ENCODE data around the gene INTS4. TPM values are rescaled to one million over a fixed set of nuclear protein-coding genes. Genes with fewer than 3 reads are reported as not detected.
"Not testable (repeated sequence)": the region's sequence is repeated elsewhere in the genome, so short reads cannot be mapped to it uniquely, and the experiment has no call there.

Gene INTS4
- total RNA-seq, 2 donors from 2014 or later = 22.7 to 30.9 TPM

DNA sequence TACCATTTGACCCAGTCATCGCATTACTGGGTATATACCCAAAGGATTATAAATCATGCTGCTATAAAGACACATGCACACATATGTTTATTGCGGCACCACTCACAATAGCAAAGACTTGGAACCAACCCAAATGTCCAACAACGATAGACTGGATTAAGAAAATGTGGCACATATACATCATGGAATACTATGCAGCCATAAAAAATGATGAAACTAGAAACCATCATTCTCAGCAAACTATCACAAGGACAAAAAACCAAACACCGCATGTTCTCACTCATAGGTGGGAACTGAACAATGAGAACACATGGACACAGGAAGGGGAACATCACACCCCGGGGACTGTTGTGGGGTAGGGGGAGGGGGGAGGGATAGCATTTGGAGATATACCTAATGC is 105.4 kb downstream of the INTS4 start:
- H3K4me3 ChIP-seq; H3K27ac ChIP-seq; intact Hi-C loops (cut with DNase I); H3K9me3 ChIP-seq; H3K4me1 ChIP-seq; DNase-seq; H3K36me3 ChIP-seq (replicated peaks in 1 of 2; ENCODE audit: insufficient read depth in 1 of 2, low read depth in 2 of 2); H3K27me3 ChIP-seq; ATAC-seq: not testable (repeated sequence)
- WGBS, 2 donors = 95 to 96% methylated on average over 5 of the region's 5 CpGs

DNA sequence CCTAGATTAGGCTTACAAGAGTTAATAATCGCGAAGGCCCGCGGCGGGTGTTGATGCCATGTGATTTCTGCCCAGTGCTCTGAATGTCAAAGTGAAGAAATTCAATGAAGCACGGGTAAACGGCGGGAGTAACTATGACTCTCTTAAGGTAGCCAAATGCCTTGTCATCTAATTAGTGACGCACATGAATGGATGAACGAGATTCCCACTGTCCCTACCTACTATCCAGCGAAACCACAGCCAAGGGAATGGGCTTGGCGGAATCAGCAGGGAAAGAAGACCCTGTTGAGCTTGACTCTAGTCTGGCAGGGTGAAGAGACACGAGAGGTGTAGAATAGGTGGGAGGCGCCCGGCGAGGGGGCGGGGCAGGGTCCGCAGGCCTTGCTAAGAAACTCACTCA is 108.1 kb downstream of the INTS4 start:
- DNase-seq (no peak), ATAC-seq (no peak)
- Histone ChIP-seq H3K36me3 (replicated peaks in 1 of 2; ENCODE audit: insufficient read depth in 1 of 2, low read depth in 2 of 2) (peaks cover 0 to 6% of the 10 kb centered on the region in 2 donors), H3K9me3 (no peaks in the 10 kb centered on the region), H3K4me1 (no peaks in the 10 kb centered on the region), H3K4me3 (no peak overlapping the region), H3K27ac (no peak overlapping the region), H3K27me3 (no peaks in the 10 kb centered on the region)
- intact Hi-C loops (cut with DNase I) = no loop called here
- TF ChIP-seq, protein P1, sequence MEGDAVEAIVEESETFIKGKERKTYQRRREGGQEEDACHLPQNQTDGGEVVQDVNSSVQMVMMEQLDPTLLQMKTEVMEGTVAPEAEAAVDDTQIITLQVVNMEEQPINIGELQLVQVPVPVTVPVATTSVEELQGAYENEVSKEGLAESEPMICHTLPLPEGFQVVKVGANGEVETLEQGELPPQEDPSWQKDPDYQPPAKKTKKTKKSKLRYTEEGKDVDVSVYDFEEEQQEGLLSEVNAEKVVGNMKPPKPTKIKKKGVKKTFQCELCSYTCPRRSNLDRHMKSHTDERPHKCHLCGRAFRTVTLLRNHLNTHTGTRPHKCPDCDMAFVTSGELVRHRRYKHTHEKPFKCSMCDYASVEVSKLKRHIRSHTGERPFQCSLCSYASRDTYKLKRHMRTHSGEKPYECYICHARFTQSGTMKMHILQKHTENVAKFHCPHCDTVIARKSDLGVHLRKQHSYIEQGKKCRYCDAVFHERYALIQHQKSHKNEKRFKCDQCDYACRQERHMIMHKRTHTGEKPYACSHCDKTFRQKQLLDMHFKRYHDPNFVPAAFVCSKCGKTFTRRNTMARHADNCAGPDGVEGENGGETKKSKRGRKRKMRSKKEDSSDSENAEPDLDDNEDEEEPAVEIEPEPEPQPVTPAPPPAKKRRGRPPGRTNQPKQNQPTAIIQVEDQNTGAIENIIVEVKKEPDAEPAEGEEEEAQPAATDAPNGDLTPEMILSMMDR (IDR thresholded peaks at IDR 0.05) = no peak
- no peak for TF ChIP-seq POLR2A (IDR thresholded peaks at IDR 0.05)
- 90 to 96% methylated on average over 18 of the region's 18 CpGs for WGBS, 2 donors

DNA sequence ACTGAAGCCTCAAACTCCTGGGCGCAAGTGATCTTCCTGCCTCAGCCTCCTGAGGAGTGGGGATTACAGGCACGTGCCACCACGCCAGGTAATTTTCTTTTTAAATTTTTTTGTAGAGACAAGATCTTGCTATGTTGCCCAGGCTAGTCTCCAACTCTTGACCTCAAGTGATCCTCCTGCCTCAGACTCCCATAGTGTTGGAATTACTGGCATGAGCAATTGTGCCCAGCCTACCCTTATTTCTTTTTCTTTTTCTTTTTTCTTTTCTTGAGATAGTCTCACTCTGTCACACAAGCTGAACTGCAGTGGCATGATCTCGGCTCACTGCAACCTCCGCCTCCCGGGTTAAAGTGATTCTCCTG is 109.7 kb downstream of the INTS4 start:
- Histone ChIP-seq H3K4me1 (no peaks in the 10 kb centered on the region), H3K36me3 (replicated peaks in 1 of 2; ENCODE audit: insufficient read depth in 1 of 2, low read depth in 2 of 2) (peaks cover 0 to 5% of the 10 kb centered on the region in 2 donors), H3K27ac (no peak overlapping the region), H3K27me3 (no peaks in the 10 kb centered on the region), H3K9me3 (no peaks in the 10 kb centered on the region), H3K4me3 (no peak overlapping the region)
- TF ChIP-seq, protein P1 (IDR thresholded peaks at IDR 0.05) = no peak
- TF ChIP-seq POLR2A (IDR thresholded peaks at IDR 0.05) = no peak
- ATAC-seq (no peak), DNase-seq (no peak)
- intact Hi-C loops (cut with DNase I) = no loop called here
- 97 to 100% methylated on average over 6 of the region's 6 CpGs for WGBS, 2 donors

DNA sequence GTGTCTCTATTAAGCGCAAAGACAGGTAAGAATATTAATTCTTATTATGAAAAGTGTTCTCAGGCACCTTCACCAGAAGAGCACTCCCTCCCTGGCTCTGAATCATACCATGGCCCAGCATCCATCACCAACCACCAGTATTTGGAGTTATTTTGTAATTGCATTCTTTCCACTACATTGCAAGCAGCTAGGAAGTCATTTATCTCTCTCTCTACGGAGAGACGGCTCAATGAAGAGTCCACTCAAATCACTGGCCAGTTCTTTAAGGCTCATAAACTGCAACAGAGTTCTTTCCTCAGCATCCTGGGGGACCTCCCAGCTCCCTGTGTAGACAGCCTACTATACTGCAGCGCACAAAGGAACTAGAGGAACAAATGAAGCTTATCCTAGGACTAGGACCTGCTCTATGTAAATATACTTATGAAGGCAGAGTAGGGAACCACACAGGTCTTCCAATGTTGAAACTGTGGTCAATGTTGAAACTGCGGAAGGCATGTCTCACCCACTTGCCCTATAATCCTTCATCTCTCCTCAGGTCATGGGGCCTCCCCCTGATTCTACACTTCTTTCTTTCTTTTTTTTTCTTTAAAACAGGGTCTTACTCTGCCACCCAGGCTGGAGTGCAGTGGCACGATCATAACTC is 110.2 kb downstream of the INTS4 start:
- Histone ChIP-seq H3K27ac (no peak overlapping the region), H3K27me3 (no peaks in the 10 kb centered on the region), H3K9me3 (no peaks in the 10 kb centered on the region), H3K4me3 (no peak overlapping the region), H3K4me1 (no peaks in the 10 kb centered on the region), H3K36me3 (replicated peaks in 1 of 2; ENCODE audit: insufficient read depth in 1 of 2, low read depth in 2 of 2) (peaks cover 0 to 5% of the 10 kb centered on the region in 2 donors)
- intact Hi-C loops (cut with DNase I) = no loop called here
- DNase-seq = no peak
- ATAC-seq = no peak
- TF ChIP-seq, protein P1 (IDR thresholded peaks at IDR 0.05) = no peak
- no peak for TF ChIP-seq POLR2A (IDR thresholded peaks at IDR 0.05)
- WGBS, 2 donors = 86 to 92% methylated on average over 6 of the region's 6 CpGs

DNA sequence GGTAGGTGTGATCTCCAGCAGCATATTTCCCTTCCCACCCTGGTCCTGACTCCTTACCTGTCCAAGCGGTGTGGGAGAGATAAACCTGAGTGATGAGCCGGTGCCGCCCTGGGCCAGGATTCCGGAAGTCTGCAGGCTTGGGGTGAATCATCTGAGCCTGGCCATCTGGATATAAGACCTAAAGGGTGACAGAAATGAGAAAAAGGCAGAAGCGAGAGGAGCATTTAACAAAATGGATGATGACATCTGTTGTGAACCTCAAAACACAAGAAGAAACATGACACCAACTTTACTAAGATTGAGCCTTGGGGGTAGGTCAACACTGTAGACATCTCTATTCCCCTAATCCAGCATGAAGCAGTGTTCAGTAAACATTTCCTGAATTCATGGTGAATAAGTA is 110.7 kb downstream of the INTS4 start:
- 95 to 96% methylated on average over 5 of the region's 5 CpGs for WGBS, 2 donors
- Histone ChIP-seq H3K4me3 (no peak overlapping the region), H3K27me3 (no peaks in the 10 kb centered on the region), H3K36me3 (replicated peaks in 1 of 2; ENCODE audit: insufficient read depth in 1 of 2, low read depth in 2 of 2) (peaks cover 0 to 7% of the 10 kb centered on the region in 2 donors), H3K27ac (no peak overlapping the region), H3K9me3 (no peaks in the 10 kb centered on the region), H3K4me1 (no peaks in the 10 kb centered on the region)
- intact Hi-C loops (cut with DNase I) = no loop called here
- TF ChIP-seq, protein P1 (IDR thresholded peaks at IDR 0.05) = no peak
- no peak for TF ChIP-seq POLR2A (IDR thresholded peaks at IDR 0.05)
- no peak for DNase-seq
- no peak for ATAC-seq
